Left lung (tissue), 10 donors: ENCODE results near the gene KRTAP10-5. TPM values are rescaled to one million over a fixed set of nuclear protein-coding genes. Genes with fewer than 3 reads are reported as not detected.
A peak's percentile ranks its signal among the peaks of the same experiment; 100 is the strongest.

Experiments
- ATAC-seq: fragments of 200-7000 bp; cut with Tn5 transposase; one replicate; pipeline ENCODE4 v1.9.1; 2020; ENCODE audit warnings: moderate library complexity
- DNase-seq, 4 donors: peaks; one replicate each; pipeline ENCODE4 v3.0.0-alpha.2; 2013 to 2020
- H3K27ac ChIP-seq, 2 donors: fragments of 200-600 bp; sonication (generic) in 1 of 2; one replicate each; pipeline versions ENCODE4 v1.5.0 to v1.8.0; 2020 to 2021
- H3K27me3 ChIP-seq, 2 donors: fragments of 200-600 bp; sonication (generic) in 1 of 2; one replicate each; pipeline versions ENCODE4 v1.5.0 to v1.8.0; 2020 to 2021
- H3K36me3 ChIP-seq, 2 donors: fragments of 200-600 bp; sonication (generic) in 1 of 2; one replicate each; pipeline versions ENCODE4 v1.5.0 to v1.8.0; 2020 to 2021
- H3K4me1 ChIP-seq, 2 donors: fragments of 200-600 bp; one replicate each; pipeline ENCODE4 v1.8.0; 2021
- H3K4me3 ChIP-seq, 2 donors: fragments of 200-600 bp; sonication (generic) in 1 of 2; one replicate each; pipeline versions ENCODE4 v1.5.0 to v1.8.0; 2020 to 2021; ENCODE audit warnings: mild to moderate bottlenecking in 1 of 2
- H3K9me3 ChIP-seq, 2 donors: fragments of 200-600 bp; sonication (generic) in 1 of 2; one replicate each; pipeline versions ENCODE4 v1.5.0 to v1.8.0; 2020 to 2021
- intact Hi-C, 2 donors: fragments of 100-400 bp; cut with DNase I; formaldehyde crosslinking; loops; one replicate each; pipeline versions ENCODE4 v1.11.2 to v1.14.2; 2022
- polyA plus RNA-seq, 6 donors: library from polyadenylated mRNA; unstranded; fragments of 120-200 nt; gene quantifications; one replicate each; pipeline ENCODE4 v1.2.1, GENCODE V29; 2013; ENCODE audit not compliant: insufficient read length in 6 of 6
- total RNA-seq, 2 donors: library from RNA; stranded (reverse); fragmentation: NEBNext Ultra II Directional; extraction: Animal tissue kit (Norgen Biotek cat#: 25700); gene quantifications; one replicate each; pipeline ENCODE4 v1.2.1, GENCODE V29; 2021
- TF ChIP-seq, protein P1 (sequence below), 2 donors: fragments of 200-600 bp; sonication (generic) in 1 of 2; IDR thresholded peaks; one replicate each; pipeline versions ENCODE4 v1.5.0 to v1.8.0; 2021; ENCODE audit warnings: antibody characterized with exemption in 2 of 2
- donor health status: DM: no; HTN: yes; CAD: no.
- donor health status: DM: no; HTN: no; CAD: no.

KRTAP10-5 gene
- total and polyA plus RNA-seq, 8 donors = not detected

DNA sequence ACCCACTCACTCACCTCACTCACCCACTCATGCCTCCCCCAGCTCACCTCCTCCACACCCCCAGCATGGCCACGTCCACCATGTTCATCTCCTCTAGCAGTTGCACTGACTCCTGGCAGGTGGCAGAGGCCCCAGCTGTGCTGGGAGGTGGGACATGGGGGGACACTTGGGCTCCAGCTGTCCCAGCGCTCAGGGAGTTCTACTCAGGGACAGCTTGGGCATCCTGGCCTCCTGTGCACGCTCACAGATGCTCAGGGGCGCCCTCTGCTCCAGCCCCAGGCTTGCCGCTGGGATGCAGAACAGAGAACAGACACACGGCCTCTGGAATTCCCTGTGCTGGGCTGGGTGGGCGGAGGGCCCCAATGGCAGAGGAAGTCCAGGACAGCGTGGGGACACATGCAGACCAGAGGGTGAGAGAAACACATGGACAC, 36.7 kb upstream of the KRTAP10-5 start:
- peak in 1 of 4 donors; percentile 59 for DNase-seq
- intact Hi-C loops = no loop called here

DNA sequence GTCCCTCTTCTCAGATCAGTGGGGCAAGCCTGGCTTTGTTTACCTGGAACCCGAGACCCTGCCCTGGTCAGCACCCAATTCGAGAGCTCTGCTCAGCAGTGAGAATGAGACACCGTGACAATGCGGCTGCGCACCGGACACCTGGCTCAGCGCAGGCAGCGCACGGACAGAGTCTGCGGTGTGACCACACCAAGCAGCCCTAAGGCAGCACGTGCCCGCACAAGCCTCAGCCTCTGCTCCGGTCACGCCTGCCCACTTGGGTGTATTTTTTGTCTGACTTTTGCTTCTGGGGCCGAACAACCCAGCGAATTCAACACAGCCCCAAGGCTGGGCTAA, 36.2 kb upstream of the KRTAP10-5 start:
- H3K4me1 ChIP-seq = no peaks in the 10 kb centered on the region
- TF ChIP-seq, protein P1, sequence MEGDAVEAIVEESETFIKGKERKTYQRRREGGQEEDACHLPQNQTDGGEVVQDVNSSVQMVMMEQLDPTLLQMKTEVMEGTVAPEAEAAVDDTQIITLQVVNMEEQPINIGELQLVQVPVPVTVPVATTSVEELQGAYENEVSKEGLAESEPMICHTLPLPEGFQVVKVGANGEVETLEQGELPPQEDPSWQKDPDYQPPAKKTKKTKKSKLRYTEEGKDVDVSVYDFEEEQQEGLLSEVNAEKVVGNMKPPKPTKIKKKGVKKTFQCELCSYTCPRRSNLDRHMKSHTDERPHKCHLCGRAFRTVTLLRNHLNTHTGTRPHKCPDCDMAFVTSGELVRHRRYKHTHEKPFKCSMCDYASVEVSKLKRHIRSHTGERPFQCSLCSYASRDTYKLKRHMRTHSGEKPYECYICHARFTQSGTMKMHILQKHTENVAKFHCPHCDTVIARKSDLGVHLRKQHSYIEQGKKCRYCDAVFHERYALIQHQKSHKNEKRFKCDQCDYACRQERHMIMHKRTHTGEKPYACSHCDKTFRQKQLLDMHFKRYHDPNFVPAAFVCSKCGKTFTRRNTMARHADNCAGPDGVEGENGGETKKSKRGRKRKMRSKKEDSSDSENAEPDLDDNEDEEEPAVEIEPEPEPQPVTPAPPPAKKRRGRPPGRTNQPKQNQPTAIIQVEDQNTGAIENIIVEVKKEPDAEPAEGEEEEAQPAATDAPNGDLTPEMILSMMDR (IDR thresholded peaks at IDR 0.05) = no peak
- DNase-seq (peak in 1 of 4 donors; percentile 69), ATAC-seq (no peak)
- H3K27me3 ChIP-seq = peaks cover 0 to 36% of the 10 kb centered on the region in 2 donors
- H3K36me3 ChIP-seq = no peaks in the 10 kb centered on the region
- peaks cover 0 to 20% of the 10 kb centered on the region in 2 donors for H3K9me3 ChIP-seq
- intact Hi-C loops = no loop called here
- no peak overlapping the region for H3K4me3 ChIP-seq
- H3K27ac ChIP-seq = no peak overlapping the region

More for the DNA sequence above, 36.7 kb upstream of the KRTAP10-5 start:
- H3K27ac ChIP-seq = no peak overlapping the region
- TF ChIP-seq, protein P1 (IDR thresholded peaks at IDR 0.05) = no peak
- H3K9me3 ChIP-seq = peaks cover 0 to 14% of the 10 kb centered on the region in 2 donors
- H3K36me3 ChIP-seq = no peaks in the 10 kb centered on the region
- no peak for ATAC-seq
- no peaks in the 10 kb centered on the region for H3K4me1 ChIP-seq
- no peak overlapping the region for H3K4me3 ChIP-seq
- H3K27me3 ChIP-seq = peaks cover 0 to 36% of the 10 kb centered on the region in 2 donors

DNA sequence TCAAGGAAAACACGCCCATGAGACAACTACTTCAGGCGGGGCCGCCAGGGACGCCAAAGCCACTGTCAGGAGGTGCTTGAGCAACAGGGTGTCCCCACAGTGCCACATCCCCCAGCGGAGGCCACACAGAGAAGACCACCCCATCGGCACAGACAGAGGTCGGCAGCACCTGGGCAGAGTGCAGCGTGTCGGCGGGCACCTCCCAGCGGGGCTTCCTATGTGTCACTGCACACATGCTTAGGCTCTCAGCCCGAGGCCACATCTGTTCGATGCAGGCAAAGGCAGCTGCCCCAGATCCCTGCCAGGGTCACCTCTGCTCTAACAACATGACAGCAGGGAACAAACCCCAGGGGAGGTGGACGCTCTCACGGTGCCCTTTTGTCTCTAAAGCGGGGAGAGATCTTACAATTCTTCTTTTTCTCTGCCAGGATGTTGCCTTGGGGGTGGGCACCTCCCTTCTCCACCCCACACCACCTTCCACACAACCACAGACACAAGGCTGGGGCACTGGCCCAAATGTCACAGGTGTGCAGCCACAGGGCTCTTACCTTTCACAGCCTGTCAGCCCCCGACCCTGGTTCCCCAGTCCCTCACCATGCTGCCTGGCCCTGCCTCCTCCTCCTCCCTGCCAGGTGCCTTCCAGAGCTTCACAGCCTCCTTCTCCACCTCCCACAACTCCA, 35.6 kb upstream of the KRTAP10-5 start:
- ATAC-seq (no peak), DNase-seq (peak in 1 of 4 donors; percentile 54)
- intact Hi-C loops = no loop called here
- no peak overlapping the region for H3K4me3 ChIP-seq
- TF ChIP-seq, protein P1 (IDR thresholded peaks at IDR 0.05) = no peak
- peaks cover 0 to 36% of the 10 kb centered on the region in 2 donors for H3K27me3 ChIP-seq
- no peaks in the 10 kb centered on the region for H3K4me1 ChIP-seq
- peaks cover 0 to 22% of the 10 kb centered on the region in 2 donors for H3K9me3 ChIP-seq
- H3K27ac ChIP-seq = no peak overlapping the region
- no peaks in the 10 kb centered on the region for H3K36me3 ChIP-seq

DNA sequence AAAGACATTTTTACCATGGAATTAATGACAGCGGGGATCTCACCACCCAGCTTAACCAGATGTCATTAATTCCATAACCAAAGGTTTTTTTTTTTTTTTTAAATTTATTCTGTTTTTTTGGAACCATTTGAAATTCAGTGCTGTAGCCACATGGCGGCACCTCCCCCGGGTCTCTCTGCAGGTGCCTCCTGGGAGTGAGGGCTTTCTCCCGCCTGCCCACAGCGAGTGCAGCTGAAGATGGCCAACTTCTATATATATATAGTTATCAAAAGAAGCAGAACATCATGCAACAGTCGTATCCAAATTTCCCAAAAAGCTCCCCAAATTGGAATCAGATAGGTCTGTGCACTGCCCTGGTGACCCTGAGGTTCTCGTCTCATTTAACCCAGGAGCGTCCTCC, 35.1 kb upstream of the KRTAP10-5 start:
- no peak overlapping the region for H3K4me3 ChIP-seq
- DNase-seq = no peak
- no peak overlapping the region for H3K27ac ChIP-seq
- H3K9me3 ChIP-seq = peaks cover 0 to 23% of the 10 kb centered on the region in 2 donors
- TF ChIP-seq, protein P1 (IDR thresholded peaks at IDR 0.05) = no peak
- intact Hi-C loops = no loop called here
- no peaks in the 10 kb centered on the region for H3K36me3 ChIP-seq
- no peaks in the 10 kb centered on the region for H3K4me1 ChIP-seq
- peaks cover 0 to 36% of the 10 kb centered on the region in 2 donors for H3K27me3 ChIP-seq
- no peak for ATAC-seq

DNA sequence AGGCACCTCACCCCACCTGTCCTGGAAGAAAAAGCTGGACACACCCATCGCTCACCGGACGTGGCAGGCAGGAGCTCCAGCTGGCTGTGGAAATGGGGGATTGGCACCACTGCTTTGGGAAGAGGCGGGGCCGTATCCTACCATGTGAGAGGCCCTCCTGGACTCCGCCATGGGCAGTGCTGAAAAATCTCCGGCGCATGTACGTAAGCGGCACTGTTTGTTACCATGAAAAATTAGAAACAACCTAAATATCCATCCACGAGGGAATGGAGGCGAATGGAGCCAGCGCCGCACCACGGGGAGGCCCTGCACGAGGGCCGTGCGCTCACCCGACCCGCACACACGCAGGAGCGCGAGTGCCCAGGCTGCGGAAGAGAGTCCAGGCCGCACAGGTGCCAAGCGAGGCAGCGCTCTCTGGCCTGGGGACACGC, 34.6 kb upstream of the KRTAP10-5 start:
- TF ChIP-seq, protein P1 (IDR thresholded peaks at IDR 0.05) = no peak
- H3K36me3 ChIP-seq = no peaks in the 10 kb centered on the region
- H3K4me1 ChIP-seq = no peaks in the 10 kb centered on the region
- intact Hi-C loops = no loop called here
- peak in 1 of 4 donors; percentile 64 for DNase-seq
- peaks cover 0 to 36% of the 10 kb centered on the region in 2 donors for H3K27me3 ChIP-seq
- ATAC-seq = no peak
- H3K4me3 ChIP-seq = no peak overlapping the region
- H3K27ac ChIP-seq = no peak overlapping the region
- H3K9me3 ChIP-seq = peaks cover 0 to 23% of the 10 kb centered on the region in 2 donors
